AG08395 (cell line): ENCODE data around the gene EPHB1.

Source experiments
- DNase-seq: peaks from one replicate; pipeline ENCODE4 v3.0.0; 2012; ENCODE audit warnings: mixed read lengths, low spot score

EPHB1 gene

DNA sequence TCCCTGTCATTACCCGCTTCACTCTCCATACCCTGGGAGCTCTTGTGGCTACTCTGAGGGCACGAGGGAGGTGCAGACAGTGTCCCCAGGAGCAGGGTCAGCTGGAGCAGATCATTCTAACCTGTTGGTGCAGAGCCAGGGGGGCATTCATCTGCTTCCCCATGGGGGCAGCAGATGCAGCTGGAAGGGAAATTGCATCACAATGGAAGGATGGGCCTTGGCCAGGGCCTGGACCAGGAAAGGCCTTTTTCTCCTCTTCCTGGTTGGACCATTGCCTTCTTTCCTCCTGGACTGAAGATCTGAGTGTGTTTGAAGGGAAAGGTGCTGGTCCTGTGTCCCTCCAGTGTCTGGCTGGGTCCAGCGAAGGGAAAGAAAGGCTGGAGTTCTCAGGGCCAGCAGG lies 55.7 kb downstream of the EPHB1 start:
- DNase-seq = no peak

DNA sequence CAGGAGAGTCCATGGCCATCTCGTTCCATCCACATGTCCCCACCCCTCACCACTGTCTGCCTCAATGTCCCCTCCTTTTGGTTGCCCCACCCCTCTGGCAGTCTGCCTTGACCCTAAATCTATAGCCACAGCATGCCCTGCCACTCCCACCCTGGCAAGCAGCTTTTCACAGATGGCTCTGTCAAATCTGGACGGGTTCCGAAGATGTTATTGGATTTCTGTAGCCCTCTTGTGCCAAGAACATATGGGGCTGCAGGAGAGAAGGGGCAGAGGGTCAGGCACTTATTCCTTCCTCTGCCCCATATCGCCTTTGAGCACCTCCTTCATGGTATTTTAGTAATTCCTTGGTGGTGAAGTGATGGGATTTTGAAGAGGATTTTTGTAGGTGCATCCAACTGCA lies 57.1 kb downstream of the EPHB1 start:
- no peak for DNase-seq

DNA sequence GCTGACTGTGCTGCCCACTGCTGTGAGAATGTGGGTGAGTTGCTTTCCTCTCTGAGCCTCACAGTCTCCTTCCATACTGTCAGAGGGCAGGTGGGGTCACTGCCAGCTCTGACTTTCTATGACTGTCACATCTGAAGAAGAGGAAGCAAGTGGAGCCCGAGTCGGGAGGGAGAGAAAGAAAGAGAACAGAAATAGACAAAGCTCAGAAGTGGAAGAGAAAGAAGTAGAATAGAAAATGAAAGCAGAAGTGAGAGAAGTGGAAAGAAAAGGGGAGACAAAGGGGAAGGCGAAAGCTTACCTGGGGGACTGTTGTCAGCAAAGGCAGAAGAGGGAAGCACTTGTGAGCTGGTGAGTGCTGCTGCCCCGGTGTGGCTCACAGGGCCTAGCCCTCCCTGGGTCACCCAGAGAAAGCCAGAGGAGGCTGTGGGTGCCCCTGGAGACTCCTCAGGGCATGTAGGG lies 57.9 kb downstream of the EPHB1 start:
- DNase-seq = no peak

DNA sequence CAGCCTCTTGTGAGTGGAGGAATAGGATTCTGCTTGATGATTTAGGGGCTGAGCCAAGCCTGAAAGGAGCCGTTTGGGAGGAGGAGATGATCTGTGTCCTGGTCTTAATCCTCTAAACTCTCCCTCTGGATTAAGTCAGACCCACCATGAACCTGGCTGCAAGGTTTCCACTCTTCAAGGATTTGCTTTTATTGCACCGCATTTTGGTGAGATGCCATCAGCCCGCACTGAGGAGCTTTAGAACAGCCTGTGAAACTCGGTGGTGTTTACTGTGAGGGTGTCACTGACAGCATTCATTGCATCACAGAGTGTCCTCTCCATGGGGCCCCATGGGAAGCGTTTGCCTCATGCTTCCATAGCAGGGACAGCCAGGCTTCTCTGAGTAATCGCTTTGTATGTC lies 59.2 kb downstream of the EPHB1 start:
- DNase-seq = no peak

DNA sequence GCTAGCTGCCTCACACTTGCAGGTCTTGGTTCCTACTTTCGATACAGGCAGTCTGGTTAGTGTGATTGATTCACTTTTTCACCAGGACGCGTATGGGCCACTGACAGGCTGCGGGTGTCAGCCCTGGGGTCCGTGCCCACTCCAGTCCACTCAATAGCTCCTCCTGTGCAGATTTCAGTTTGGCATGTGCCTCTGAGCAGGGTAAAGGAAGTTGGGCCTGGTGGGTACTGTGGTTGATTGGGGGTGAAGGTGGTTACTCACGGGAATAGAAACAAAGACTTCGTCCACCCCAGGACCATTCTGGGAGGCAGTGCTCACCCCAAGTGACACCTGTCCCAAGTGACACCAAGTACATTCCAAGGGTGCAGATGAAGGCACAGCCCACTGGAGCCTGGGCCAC lies 62.3 kb downstream of the EPHB1 start:
- DNase-seq = no peak

DNA sequence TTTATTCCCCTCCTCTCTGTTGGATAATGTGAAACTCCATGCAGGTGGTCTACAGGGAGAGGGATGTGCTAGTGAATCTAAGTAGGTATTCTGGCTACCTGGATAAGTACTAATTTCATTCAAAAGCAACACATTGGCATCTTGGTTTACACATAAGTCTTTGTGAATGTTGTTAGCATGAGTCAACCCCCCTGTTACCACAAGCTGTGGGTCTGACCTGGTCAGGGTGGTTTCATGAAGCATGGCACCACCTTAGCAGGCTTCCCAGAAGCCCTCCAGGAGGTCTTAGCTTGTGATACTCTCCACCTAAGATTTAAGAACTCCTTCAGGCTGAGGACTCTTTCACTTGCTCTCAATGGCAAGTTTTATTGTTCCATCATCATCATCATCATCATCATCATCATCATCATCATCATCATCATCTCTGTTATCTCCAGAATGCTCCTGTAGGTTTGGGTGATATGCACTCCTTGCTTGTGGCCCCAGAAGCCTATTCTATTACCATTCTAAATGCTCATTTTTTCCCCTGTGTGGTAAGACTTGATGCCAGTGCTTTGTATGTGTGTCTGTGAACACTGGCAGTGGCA lies 62.8 kb downstream of the EPHB1 start:
- no peak for DNase-seq

DNA sequence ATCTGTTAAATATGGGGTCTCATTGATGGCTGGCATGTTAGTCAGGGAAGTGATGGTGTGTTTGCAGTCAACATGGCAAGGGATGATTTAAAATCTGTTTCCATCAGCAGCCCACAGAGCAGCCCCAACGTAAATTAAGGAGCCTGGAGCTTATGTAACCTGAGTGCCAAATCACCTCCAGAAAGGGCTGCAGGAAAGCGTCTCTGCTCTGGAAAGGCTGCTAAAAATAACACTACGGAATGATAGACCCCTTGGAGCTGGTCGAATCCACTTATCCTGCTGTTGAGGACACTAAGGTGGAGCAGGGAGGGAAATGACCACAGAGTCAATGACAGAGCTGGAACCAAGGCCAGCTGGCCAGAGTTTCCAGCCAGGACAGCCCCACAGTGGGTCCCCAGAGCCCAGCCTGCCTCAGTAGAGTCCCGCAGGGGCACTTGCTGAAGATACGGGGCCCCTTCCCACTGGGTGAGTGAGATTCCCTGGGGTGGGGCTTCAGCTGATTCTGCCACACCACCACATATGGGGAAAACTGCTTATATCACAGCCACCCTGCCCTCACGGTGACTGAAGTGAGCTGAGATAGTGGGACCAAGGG lies 63.5 kb downstream of the EPHB1 start:
- no peak for DNase-seq

DNA sequence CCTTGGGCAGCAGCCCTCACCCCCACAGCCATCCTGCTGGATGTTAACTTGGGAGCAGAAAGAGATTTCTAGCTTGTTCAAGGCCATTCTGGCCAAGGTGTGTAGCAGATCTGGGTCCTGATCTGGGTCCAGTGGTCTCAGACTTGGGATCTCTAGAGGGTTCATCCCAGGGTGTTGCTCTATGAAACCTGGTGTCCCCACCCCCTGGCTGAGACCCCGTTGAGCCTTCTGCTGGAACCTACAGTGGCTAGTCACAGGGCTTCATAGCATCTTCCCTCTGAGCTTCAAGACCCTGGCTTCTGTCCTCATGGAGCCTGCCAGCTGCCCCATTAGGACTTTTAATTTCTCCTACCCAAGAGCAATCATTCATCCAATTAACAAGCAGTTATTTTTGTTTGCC lies 64.3 kb downstream of the EPHB1 start:
- DNase-seq = no peak

DNA sequence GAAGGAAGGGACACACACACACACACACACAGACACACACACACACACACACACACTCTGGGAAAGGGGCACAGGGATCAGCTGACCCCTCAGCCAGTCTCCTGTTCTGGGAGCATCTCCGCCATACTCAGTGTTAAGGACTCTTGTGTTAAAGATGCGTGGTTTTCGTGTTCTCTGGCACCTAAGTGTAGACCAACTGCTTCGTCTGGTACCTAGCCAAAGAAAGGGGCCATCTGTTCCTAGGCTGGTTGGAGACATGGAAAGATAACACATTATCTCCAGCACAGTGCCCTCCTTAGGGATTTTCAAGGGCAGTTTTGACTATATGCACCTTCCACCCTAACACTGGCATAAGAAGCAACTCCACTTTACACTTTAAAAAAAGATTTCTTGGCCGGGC lies 65.1 kb downstream of the EPHB1 start:
- no peak for DNase-seq

DNA sequence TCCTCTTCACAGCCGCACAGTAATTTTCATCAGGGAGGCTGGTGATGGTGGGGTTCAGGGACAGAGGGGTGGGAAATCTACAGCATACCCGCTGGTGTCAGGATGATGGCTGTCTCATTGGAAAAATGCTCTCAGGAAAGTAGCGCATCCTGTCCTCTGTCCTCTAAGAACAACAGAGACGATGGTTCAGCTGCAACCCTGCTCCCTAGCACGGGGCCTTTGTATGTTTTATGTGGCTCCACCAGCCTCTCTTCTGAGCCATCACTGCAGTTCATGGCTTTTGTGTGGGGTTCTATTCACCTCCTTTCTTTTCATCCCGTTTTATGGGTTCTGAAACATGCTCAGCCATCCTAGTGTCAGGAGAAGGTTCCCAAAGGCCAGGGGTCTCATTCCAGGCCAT lies 68.9 kb downstream of the EPHB1 start:
- no peak for DNase-seq

DNA sequence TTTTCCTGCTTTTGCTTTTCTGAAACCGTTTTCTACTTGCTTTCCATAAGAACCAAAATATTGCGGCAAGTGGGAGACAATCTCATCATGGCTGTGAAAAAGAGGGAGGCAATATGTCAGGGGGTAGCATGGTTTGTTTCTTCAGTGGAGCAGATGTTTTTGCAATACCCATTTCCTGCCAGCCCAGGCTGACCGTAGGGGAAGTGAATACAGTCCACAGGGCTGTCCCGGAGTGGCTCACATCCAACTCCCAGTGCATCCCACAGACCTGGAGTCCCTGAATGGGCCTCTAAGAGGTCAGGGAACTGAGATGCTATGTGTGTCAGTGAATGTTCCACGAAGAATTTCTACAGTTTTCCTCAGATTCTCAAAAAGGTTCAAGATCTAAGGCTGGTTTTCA lies 69.6 kb downstream of the EPHB1 start:
- DNase-seq = peak; percentile 37

DNA sequence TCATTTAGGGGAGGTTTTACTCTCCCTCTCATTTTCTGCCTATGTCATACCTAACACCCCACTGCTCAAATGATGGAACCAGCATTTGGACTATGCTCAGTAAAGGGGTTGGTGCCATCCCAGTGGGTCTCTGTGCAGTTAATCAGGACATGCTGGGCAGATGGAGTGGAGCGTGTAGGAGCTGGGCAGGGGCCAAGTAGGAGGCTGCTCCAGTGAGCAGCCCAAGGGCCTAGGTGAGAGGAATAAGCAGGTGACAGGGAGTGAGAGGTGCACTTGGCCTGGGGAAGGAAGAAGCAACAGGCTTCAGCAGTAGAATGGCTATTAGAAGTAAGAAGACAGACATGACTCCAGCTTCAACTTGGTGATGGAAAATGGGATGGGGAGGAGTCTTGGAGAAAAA lies 72.2 kb downstream of the EPHB1 start:
- DNase-seq = no peak

DNA sequence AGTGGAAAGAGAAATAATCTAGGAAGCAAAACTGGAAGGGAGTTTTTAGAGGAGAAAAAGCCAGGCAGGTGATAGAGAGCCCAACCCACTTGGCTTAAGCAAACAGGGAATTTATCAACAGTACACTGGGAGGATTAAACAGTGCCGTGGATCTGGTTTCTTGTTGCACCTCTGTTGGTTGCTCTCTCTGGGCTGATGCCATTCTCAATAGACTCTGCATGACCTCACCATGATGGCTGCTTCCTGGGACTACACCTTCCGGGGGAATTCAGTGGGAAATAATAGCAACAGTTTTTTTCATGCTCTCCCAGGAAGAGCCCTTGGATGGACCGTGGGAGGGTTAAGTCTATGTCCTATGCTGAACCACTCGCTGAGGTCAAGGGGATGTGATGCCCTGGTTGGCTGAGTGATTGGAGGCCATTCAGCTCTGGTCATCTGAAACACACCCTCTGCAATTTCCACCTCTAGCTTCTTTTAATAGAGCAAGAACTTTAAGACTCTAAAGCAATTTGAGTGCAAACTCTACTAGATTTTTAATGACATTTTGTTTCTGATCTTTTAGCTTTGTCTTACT lies 74.2 kb downstream of the EPHB1 start:
- DNase-seq = no peak

DNA sequence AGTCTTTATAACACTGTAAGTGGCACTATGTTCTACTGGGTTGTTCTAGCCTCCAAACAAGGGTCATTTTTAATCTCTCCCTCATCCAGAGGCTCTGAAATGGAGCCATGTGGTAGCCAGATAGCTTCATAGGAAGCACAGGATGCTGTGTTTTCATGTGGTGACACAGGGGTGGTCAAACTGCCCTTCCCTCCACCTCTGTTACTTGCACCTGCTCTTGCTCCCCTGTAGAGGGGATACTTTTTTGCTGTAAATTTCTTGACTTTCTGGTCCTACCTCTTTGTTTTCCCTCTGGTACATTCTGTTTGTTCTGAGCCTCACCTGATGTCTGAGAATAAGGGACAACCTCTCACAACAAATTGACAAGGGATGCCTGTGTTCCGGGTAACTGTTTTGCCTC lies 76.8 kb downstream of the EPHB1 start:
- DNase-seq = no peak

DNA sequence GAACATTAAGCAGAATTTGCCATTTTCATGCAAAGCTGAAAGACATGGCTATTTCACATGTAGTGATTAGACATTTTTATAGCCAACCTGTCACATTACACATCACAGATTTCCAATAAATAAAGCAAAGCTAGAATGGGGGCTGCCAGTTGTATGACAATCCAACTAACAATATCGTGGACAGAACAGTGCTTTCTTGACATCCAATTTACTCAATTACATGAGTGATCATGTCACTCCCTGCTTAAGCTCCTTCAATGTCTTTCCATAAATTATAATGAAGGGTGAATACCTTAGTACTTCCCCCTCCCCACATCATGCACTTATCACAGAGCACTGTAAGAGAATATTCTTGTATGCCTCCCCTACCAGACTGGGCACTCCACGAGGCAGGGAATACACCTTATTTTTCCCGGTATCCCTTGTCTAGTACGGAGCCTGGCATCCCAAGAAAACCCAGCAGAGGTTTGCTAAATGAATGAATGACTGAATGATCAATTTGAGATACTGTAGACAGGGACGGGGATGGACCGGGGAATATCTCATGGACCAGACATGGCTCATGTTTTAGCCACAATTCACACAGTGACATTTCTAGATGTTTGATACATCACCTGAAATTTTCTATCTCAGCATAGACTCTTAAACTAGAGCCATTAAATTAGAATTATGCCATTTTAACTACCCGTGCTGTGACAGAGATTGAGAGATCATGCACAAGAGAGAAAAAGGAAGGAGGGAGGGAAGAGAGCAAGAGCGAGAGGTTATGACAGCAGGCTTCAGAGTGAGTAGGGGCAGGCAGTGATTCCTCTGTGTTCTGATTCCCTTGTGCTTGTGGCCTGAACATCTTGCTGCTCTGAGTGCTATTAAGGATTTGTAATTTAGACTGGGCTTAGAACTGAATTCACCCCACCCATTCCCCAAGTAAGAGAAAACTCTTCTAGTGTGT lies 77.7 kb downstream of the EPHB1 start:
- no peak for DNase-seq

DNA sequence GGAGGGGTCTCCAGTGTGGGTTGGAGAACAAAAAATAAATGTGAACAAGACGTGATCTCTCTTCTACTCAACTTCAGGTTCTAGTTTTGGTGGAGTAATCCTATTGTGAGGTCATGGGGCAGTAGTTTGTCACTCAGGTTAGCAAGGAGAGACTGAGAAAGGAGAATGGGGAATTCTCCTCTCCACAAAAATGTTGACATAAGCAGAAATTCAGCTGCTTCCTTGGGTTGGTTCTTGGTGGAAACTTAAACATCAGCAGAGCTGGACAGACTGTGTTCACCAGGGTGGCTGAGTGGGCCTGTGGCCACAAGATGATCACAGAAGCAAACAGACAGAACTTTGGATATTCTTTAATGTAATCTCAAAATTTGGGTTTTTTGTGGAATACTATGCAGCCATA lies 78.7 kb downstream of the EPHB1 start:
- no peak for DNase-seq

DNA sequence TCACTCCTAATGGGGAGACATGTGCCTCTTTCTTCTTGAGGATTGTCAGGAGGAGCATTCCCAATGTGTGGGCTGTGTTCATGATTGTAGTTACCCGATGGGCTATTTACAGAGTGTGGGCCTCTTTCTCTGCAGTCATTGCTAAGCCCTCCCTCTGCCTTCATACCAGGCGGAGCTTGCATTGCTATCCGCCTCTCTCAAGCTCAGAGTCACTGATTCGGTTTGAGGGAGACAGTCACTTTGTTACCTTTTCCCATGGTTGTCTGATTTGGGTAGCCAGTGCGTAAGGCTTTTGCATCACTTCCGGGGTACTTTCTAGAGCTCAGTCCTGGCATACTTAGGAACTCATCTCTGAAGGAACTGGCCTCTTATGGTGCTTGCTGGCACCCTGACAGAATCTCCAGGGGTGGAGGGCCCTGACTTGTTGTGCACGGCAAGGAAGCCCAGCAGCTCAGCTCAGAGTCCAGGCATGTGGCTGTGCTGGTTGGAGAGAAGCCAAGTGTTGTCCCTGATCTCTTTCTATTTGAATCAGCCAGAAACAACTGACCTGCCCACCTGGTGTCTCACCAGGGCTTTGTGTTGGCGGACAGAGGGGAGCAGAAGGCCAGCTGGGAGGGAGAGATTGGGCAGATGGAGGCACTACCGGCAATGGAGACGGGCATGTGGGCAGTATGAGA lies 79.8 kb downstream of the EPHB1 start:
- peak; percentile 7 for DNase-seq

DNA sequence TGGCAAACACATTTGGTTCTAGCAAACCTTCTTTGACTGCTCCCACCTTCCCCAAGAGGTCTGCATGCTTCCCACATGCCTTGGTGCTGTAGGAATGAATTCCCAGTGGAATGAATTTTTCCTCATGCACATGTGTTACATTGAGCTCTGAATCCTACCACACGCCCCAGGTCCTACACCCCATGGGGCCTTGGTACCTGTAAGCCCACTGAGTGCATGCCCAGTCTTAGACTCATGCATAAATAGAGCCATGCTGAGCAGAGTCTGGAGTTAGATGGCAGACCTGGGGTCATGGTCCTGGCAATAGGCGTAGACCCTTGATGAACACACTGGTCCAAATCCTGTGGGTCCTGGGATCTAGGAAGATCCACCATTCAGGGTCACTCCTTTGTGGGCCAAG lies 81.8 kb downstream of the EPHB1 start:
- no peak for DNase-seq

DNA sequence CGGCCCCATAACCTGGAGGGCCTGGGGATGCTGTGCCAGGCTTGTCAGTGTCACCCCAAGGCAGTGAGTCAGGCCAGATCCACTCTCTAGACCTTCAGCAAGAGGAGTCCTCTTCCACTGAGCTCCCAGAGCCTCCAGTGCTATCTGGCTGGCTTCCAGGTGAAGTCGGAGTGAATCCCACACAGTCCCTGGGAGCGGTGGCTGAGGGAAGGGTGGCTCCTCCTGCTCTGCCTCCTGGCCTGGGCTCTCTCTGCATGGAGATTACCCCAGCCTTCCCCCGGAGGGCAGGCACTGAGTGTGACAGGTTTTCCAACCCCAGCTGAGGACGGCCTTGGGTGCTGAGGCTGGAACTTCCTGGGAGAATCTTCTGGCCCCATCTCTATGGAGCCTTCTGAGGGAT lies 82.7 kb downstream of the EPHB1 start:
- no peak for DNase-seq

DNA sequence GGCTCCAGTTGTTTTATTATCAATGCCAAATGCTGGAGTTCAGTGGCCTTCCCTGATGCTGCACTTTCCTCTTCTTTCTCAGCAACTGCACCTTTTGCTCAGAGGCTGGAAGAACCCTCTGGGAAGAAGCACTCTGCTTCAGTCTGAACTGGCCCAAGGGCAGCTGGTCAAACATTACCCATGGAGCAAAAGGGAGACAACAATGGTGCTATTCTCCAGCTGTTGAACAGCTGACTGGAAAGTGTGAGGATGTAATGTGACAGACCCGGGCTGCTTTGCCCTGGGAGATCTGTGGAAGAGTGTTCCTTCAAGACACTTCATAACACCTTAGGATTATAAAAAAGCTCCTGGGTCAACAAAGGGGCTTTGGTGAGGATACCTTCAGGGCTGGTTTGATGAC lies 84.9 kb downstream of the EPHB1 start:
- no peak for DNase-seq

DNA sequence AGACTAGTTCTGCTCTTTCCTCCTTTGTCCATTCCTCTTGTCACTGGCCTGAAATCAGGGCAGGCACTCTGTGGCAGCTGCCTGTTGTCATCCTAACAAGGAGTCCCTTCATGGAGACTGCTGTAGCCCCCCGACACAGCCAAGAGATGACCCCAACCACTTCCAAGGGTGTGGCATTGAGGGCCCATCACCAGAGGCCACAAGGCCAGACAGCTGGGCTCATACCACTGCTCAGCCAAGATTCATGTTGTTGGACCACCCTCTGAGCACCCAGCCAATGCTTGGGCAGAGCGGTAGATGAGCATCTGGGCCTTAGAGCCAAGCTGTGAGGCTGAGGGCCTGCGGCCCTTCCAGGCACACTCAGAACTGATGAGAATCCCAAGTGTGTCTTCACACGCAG lies 85.4 kb downstream of the EPHB1 start:
- no peak for DNase-seq

DNA sequence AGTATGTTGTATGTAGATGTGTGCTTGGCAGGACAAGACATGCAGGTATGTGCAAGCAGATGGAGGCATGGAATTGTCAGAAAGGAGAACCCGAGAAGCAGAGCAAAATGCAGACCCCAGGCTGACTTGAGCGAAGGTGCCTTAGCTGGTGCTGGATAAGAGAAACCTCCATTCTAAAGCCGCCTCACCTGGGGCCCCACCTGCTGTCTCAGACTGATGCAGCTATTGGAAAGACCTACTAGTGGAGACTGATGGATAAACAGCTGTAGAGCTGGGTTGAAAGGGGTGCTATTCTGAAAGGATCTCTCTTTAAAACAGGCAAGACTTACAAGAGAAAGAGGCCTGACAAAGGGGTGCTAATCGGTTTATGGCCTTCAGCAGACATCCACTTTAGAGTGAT lies 86.2 kb downstream of the EPHB1 start:
- no peak for DNase-seq
